HG03135 (cell line): ENCODE measurements around the gene ARHGAP42.

Experiments used
- ATAC-seq: cut with Tn5 transposase; IDR thresholded peaks from one replicate; pipeline ENCODE4 v1.9.1; 2021; ENCODE audit warnings: mild to moderate bottlenecking, moderate library complexity; ENCODE audit not compliant: unreplicated experiment

Gene ARHGAP42

GRCh38 chr11:100757646-100758045 is 70.6 kb downstream of the ARHGAP42 start:
- no peak for ATAC-seq

GRCh38 chr11:100759106-100759505 is 72.0 kb downstream of the ARHGAP42 start:
- no peak for ATAC-seq

GRCh38 chr11:100759856-100760255 is 72.8 kb downstream of the ARHGAP42 start:
- ATAC-seq, result no peak

GRCh38 chr11:100760744-100761143 is 73.7 kb downstream of the ARHGAP42 start:
- no peak for ATAC-seq

- no peak for ATAC-seq
These were observed 74.8 kb downstream of the ARHGAP42 start for GRCh38 chr11:100761841-100762240.

- ATAC-seq, result no peak
These were observed 79.7 kb downstream of the ARHGAP42 start for GRCh38 chr11:100766764-100767163.

GRCh38 chr11:100769165-100769564 is 82.1 kb downstream of the ARHGAP42 start:
- ATAC-seq, result no peak

GRCh38 chr11:100769617-100770016 is 82.5 kb downstream of the ARHGAP42 start:
- ATAC-seq, result no peak

DNA sequence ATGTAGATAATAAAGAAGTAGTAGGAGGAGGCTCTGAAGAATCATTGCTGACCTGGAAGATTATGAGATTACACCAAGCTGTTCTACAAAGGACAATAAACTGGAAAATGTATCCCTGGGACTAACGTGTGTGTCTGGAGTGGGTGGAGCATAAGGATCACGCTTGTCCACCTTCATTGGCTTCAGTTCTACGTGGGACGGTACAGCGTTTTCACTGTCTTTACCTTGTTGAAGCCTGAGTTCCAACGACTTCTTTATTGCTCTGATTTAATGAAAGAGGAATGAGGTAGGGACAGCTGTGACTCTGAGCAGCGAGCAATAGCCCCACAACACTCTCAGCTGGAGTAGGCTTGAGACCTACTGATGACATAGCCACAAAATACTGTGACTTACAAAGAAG is 87.0 kb downstream of the ARHGAP42 start:
- no peak for ATAC-seq

GRCh38 chr11:100774859-100775258 is 87.8 kb downstream of the ARHGAP42 start:
- no peak for ATAC-seq

DNA sequence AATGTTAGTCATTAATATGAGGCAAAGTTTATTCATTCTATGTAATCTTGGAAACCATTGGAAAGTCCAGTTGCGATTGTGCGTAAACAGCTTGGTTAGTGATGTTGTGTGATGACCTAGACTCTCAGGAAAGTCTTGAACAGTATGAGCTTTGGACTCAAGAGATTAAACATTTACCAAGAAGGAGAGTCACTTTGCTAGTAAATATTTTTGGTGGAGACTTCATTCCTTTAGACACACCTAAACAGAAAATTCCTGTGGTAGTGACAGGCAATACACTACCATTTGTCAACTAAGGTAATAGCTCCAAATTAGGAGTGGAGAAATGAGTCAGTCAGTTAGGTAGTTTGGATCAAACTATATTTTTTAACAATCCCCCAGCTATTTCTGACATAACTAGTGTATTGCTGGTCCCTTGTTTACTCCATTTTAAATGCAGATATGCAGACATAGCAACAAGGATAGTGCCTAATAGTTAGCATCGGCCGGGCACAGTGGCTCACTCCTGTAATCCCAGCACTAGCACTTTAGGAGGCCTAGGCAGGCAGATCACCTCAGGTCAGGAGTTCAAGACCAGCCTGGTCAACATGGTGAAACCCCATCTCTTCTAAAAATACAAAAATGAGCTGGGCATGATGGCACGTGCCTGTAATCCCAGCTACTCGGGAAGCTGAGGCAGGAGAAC is 89.3 kb downstream of the ARHGAP42 start:
- ATAC-seq, result no peak

DNA sequence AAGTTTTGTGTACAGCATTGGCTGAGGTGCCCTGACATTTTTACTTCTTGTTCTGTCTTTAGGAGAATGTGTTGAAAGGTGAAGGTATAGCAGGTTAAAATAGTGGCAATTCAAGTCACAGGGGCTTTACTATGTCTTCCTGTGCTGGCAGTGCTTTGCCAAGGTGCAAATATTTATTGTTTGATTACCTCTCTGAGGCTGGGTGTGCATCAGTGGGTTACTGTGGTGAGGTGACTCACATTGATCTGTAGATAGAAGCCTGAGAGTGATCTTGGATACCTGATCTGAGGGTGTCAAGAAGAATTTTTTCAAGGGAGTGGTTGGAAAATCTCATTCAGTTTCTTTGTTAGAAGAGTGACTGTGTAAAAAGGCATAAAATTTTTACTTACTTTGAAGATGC is 90.0 kb downstream of the ARHGAP42 start:
- ATAC-seq, result no peak

GRCh38 chr11:100777736-100778135 is 90.6 kb downstream of the ARHGAP42 start:
- ATAC-seq, result no peak

DNA sequence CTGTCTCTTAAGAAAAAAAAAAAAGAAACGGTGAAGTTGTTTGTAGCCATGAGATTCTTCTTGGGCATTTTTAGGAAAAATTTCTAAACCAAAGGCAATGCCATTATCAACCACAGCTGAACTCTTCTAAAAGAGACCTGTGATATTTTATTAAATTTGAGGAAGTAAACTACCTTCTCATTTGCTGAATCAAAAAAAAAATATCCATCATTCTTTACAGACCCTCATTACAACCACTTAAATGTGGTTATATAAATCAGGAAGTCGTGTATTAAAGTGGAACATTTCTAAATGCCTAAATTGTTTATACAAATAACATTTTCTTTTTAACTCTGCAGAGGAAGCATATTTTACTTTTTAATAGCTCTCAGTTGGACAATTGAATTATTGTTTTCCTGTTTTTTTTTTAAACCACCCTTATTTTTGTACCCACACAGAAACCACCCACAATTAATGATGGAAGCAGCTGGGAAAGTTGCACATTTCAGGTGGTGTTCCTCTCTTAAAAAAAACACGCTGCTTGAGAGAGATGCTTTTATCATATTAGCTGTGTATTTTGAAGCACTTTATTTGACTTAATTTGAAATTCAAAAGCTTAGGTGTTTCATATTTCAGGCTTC is 91.2 kb downstream of the ARHGAP42 start:
- ATAC-seq, result no peak

GRCh38 chr11:100780470-100780869 is 93.4 kb downstream of the ARHGAP42 start:
- ATAC-seq, result no peak

DNA sequence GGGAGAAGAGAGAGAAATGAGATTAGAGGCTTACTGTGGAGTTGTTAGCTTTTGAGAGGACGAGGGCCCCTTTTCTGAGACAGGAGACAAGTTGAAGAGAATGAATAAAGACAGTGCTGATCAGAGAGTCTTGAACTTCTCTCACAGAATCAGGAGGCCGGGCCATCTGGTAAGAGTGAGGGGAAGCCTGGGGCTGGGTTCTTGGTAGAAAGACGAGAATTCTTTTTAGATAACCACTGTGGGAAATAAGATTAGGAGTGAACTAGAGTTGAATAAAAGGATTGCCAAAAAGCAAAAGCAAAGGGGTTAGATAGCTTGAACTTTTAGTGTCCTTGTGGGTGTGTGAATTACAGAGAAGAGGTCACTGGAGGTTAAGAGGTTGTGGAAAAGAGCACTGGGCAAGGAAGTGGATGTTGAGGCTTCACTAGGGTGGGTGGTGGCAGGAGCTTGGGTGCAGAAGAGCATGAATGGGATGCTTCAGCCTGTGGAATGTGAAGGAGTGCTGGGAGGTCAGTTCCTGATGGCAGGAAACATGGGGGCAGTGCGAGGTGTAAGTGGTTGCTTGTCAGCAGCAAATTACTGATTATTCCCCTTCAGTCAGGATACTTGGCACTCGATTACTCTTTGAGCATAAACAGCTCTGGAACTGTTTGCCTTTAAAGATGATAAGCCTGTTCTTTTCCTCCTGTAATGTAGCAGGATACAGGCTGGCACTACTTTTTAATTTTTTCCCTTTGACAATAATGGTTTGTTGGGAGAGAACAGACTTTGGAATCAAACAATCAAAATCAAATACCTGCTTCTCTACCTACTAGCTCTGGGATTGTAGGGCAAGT is 98.3 kb downstream of the ARHGAP42 start:
- no peak for ATAC-seq

DNA sequence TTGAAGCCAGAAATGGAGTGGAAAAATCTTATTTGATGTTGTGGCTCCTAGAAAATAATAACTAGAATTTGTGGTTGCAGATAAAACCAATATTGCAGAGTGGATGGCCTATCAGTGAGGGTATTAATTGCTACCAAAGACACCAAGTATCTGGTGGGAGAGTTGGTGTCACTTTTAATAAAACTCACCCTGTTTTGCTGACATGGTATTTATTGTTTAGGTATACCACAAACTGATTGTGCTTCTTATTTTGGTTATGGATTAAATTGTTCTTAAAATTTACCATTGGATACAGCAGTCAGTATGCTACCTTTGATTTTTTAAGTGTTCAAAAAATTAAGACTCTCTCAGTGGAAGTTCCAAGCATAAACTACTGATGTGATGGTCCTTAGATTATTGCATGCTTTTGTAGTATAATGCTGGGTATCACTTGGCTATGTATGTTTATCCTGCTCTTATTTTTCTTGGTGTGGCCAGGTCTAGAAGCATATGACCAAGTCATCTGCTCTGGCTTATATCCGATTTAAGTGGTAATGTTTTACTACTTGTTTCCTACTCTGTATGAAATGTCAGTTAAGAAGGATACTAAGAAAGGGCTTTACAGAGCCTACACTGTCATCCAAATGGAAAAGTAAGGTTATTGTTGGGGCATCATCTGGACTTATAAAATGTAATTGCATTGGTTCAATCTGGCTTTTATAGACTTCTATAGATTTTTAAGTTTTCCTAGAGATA is 101.6 kb downstream of the ARHGAP42 start:
- no peak for ATAC-seq

- ATAC-seq, result no peak
These were observed 102.4 kb downstream of the ARHGAP42 start for GRCh38 chr11:100789500-100789899.

GRCh38 chr11:100790073-100790472 is 103.0 kb downstream of the ARHGAP42 start:
- no peak for ATAC-seq

DNA sequence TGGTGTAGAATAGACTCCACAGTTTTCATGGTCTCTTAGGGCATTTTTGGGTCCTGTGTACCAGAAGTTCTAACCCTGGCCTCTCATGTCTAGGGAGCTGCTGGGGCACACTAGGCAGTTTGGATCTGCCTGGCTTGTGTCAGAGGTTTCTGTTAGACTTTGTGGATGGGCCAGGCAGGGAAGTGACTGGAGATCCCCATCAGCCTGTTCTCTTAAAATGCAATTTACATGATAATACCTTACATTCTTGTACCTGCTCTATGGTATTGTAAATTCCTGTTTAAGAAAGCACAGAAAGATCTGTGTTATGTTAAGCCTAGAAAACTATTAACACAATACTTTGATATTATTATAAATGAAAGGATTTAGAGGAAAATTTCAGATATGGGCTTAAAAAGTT is 104.0 kb downstream of the ARHGAP42 start:
- no peak for ATAC-seq

DNA sequence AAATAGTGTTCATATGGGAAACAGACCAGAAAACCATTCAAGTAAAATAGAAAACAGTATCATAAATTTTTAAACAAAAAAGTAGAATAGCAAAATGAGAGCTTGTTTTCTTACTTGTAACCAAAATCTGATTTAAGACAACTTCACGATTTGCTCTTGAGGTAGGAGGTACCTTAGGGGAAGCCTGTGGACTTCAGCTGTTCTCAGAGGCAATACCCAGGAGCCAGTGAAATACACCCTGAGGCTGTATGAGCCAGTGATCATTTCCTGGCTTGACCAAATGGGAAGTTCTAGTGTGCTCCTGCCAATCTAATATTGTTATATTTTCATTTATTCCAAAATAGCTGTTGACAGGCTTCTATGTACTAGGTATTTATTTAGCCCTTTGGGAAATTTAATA is 104.8 kb downstream of the ARHGAP42 start:
- no peak for ATAC-seq
